HepG2 (cell line): ENCODE results near the gene ZXDC.

Experiments used
- GFI1 ChIP-seq: sonication (generic); formaldehyde crosslinking; IDR thresholded peaks from 2 replicates; pipeline ENCODE4 v1.5.0; 2020; ENCODE audit warnings: missing genetic modification reagents, mild to moderate bottlenecking, borderline replicate concordance
- MXI1 ChIP-seq: IDR thresholded peaks from 3 replicates; pipeline ENCODE4 v1.6.1; 2012; ENCODE audit warnings: low read depth, low read length, inconsistent platforms, borderline replicate concordance
- RXRA ChIP-seq: sonication (generic); formaldehyde crosslinking; IDR thresholded peaks from 2 replicates; pipeline ENCODE4 v1.5.1; 2020; ENCODE audit warnings: missing genetic modification reagents
- SALL2 ChIP-seq: sonication (generic); formaldehyde crosslinking; IDR thresholded peaks from 2 replicates; pipeline ENCODE4 v1.8.1; 2023; ENCODE audit warnings: mild to moderate bottlenecking, missing genetic modification reagents, inconsistent platforms
- SMC3 ChIP-seq: IDR thresholded peaks from 2 replicates; pipeline ENCODE4 v1.6.1; 2011; ENCODE audit warnings: low read length, improper control_type of control experiment
- TARDBP ChIP-seq: sonication (generic); formaldehyde crosslinking; IDR thresholded peaks from 2 replicates; pipeline ENCODE4 v1.8.0; 2022; ENCODE audit warnings: mild to moderate bottlenecking, missing genetic modification reagents
- ZKSCAN1 ChIP-seq: fragments of 150-350 bp; IDR thresholded peaks from 2 replicates; pipeline ENCODE4 v1.6.1; 2014; ENCODE audit warnings: low read length
- ZNF124 ChIP-seq: sonication (generic); formaldehyde crosslinking; IDR thresholded peaks from 2 replicates; pipeline ENCODE4 v1.4.0; 2020; ENCODE audit warnings: missing genetic modification reagents
- ZNF136 ChIP-seq: sonication (generic); formaldehyde crosslinking; IDR thresholded peaks from 2 replicates; pipeline ENCODE4 v1.8.1; 2022; ENCODE audit warnings: low read depth, mild to moderate bottlenecking, moderate library complexity, missing genetic modification reagents
- ZNF160 ChIP-seq: sonication (generic); formaldehyde crosslinking; IDR thresholded peaks from 2 replicates; pipeline ENCODE4 v1.8.0; 2022; ENCODE audit warnings: mild to moderate bottlenecking, inconsistent platforms, missing genetic modification reagents
- ZNF232 ChIP-seq: sonication (generic); formaldehyde crosslinking; IDR thresholded peaks from 2 replicates; pipeline ENCODE4 v1.4.0; 2020; ENCODE audit warnings: missing genetic modification reagents, borderline replicate concordance
- ZNF317 ChIP-seq: sonication (generic); formaldehyde crosslinking; IDR thresholded peaks from 2 replicates; pipeline ENCODE4 v1.5.0; 2020; ENCODE audit warnings: mild to moderate bottlenecking, missing genetic modification reagents
- TF ChIP-seq, protein P1 (sequence below): sonication (generic); formaldehyde crosslinking; IDR thresholded peaks from 2 replicates; pipeline ENCODE4 v1.8.1; 2023; ENCODE audit warnings: missing genetic modification reagents, mild to moderate bottlenecking, borderline replicate concordance

DNA sequence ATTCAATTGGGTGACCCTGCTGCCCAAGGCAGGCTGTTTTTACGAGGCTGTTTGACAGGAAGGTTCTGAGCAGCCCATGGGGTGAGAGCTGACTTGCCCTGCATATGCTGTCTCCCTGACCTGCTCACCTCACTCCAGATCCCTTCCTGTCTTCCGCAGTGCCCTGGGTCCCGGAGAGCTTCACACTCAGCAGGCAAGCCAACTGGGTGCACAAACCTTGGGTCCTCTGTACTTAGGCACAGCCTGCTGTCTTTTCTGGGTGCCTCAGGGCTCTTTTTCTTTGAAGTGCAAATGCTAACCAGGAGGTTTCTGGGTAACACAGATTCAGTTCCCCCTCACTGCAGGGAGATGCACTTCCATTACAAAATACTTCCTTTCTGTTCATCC, 32.8 kb downstream of the ZXDC start:
- TF ChIP-seq ZNF124 (CRISPR knock-in tag) = no peak
- TF ChIP-seq ZKSCAN1 = no peak
- TF ChIP-seq ZNF317 = no peak
- no peak for TF ChIP-seq SALL2
- no peak for TF ChIP-seq SMC3
- no peak for TF ChIP-seq RXRA (CRISPR knock-in tag)
- TF ChIP-seq GFI1 (CRISPR knock-in tag) = no peak
- TF ChIP-seq, protein P1, sequence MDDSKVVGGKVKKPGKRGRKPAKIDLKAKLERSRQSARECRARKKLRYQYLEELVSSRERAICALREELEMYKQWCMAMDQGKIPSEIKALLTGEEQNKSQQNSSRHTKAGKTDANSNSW = no peak
- no peak for TF ChIP-seq ZNF232 (CRISPR knock-in tag)
- TF ChIP-seq MXI1 = no peak
- no peak for TF ChIP-seq ZNF136 (CRISPR knock-in tag)
- no peak for TF ChIP-seq ZNF160 (CRISPR knock-in tag)
- TF ChIP-seq TARDBP (CRISPR knock-in tag) = no peak
